Measurements from ENCODE around the gene EHMT2.

DNA sequence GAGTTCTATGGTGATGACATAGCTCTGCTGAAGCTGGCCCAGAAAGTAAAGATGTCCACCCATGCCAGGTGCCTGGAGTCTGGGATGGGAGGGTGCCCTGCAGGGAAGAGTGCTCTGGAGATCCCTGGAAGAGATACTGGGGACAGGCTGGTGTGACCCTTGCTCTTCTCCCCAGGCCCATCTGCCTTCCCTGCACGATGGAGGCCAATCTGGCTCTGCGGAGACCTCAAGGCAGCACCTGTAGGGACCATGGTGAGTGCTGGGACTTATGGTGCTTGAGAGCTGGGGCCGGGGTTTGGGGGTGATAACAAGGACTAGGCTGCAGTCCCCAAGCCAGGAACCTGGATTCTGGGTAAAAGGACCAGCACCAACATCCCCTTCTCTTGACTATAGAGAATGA is 46.2 kb upstream of the EHMT2 start:
- TF ChIP-seq ZNF629 (tag by site-specific recombination; IDR thresholded peaks at IDR 0.05): no peak
- TF ChIP-seq, protein P1, sequence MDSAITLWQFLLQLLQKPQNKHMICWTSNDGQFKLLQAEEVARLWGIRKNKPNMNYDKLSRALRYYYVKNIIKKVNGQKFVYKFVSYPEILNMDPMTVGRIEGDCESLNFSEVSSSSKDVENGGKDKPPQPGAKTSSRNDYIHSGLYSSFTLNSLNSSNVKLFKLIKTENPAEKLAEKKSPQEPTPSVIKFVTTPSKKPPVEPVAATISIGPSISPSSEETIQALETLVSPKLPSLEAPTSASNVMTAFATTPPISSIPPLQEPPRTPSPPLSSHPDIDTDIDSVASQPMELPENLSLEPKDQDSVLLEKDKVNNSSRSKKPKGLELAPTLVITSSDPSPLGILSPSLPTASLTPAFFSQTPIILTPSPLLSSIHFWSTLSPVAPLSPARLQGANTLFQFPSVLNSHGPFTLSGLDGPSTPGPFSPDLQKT (IDR thresholded peaks at IDR 0.05; ENCODE audit: borderline replicate concordance, low read depth, low read length): no peak
- TF ChIP-seq, protein P2, sequence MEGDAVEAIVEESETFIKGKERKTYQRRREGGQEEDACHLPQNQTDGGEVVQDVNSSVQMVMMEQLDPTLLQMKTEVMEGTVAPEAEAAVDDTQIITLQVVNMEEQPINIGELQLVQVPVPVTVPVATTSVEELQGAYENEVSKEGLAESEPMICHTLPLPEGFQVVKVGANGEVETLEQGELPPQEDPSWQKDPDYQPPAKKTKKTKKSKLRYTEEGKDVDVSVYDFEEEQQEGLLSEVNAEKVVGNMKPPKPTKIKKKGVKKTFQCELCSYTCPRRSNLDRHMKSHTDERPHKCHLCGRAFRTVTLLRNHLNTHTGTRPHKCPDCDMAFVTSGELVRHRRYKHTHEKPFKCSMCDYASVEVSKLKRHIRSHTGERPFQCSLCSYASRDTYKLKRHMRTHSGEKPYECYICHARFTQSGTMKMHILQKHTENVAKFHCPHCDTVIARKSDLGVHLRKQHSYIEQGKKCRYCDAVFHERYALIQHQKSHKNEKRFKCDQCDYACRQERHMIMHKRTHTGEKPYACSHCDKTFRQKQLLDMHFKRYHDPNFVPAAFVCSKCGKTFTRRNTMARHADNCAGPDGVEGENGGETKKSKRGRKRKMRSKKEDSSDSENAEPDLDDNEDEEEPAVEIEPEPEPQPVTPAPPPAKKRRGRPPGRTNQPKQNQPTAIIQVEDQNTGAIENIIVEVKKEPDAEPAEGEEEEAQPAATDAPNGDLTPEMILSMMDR (tag by site-specific recombination; IDR thresholded peaks at IDR 0.05): no peak
- TF ChIP-seq SETDB1 (IDR thresholded peaks at IDR 0.05; ENCODE audit: insufficient read length, low read length): no peak
- TF ChIP-seq ZNF555 (tag by site-specific recombination; conservative IDR thresholded peaks at IDR 0.05): no peak
- no peak for TF ChIP-seq HOXC10 (CRISPR knock-in tag; IDR thresholded peaks at IDR 0.05)
- no peak for TF ChIP-seq ZNF585B (tag by site-specific recombination; IDR thresholded peaks at IDR 0.05)
- TF ChIP-seq ZNF561 (tag by site-specific recombination; IDR thresholded peaks at IDR 0.05; ENCODE audit: borderline replicate concordance): no peak
- no peak for TF ChIP-seq TCF7L2 (IDR thresholded peaks at IDR 0.05; ENCODE audit: borderline replicate concordance, low read depth, low read length)
- TF ChIP-seq, protein P3, sequence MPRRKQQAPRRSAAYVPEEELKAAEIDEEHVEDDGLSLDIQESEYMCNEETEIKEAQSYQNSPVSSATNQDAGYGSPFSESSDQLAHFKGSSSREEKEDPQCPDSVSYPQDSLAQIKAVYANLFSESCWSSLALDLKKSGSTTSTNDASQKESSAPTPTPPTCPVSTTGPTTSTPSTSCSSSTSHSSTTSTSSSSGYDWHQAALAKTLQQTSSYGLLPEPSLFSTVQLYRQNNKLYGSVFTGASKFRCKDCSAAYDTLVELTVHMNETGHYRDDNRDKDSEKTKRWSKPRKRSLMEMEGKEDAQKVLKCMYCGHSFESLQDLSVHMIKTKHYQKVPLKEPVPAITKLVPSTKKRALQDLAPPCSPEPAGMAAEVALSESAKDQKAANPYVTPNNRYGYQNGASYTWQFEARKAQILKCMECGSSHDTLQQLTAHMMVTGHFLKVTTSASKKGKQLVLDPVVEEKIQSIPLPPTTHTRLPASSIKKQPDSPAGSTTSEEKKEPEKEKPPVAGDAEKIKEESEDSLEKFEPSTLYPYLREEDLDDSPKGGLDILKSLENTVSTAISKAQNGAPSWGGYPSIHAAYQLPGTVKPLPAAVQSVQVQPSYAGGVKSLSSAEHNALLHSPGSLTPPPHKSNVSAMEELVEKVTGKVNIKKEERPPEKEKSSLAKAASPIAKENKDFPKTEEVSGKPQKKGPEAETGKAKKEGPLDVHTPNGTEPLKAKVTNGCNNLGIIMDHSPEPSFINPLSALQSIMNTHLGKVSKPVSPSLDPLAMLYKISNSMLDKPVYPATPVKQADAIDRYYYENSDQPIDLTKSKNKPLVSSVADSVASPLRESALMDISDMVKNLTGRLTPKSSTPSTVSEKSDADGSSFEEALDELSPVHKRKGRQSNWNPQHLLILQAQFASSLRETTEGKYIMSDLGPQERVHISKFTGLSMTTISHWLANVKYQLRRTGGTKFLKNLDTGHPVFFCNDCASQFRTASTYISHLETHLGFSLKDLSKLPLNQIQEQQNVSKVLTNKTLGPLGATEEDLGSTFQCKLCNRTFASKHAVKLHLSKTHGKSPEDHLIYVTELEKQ (tag by site-specific recombination; IDR thresholded peaks at IDR 0.05; ENCODE audit: borderline replicate concordance): no peak
- TF ChIP-seq ZNF138 (tag by site-specific recombination; IDR thresholded peaks at IDR 0.05; ENCODE audit: borderline replicate concordance): no peak
